ENCODE data around the gene TMEM62.
"Not testable (repeated sequence)": the region's sequence is repeated elsewhere in the genome, so short reads cannot be mapped to it uniquely, and the experiment has no call there.

TMEM62 gene

GRCh38 chr15:43194795-43195194, 61.4 kb downstream of the TMEM62 start:
- no peaks in the 10 kb centered on the region for H3K9me3 ChIP-seq (ENCODE audit: insufficient read depth, low read length)
- no peak overlapping the region for H3K4me3 ChIP-seq (ENCODE audit: low read length)
- peaks cover 19% of the 10 kb centered on the region for H3K4me1 ChIP-seq (ENCODE audit: low read length)
- H2AFZ ChIP-seq (ENCODE audit: low read depth, low read length): no peak overlapping the region
- peaks cover 36% of the 10 kb centered on the region for H3K36me3 ChIP-seq (replicated peaks; ENCODE audit: low read depth, low read length)
- no peaks in the 10 kb centered on the region for H3K27me3 ChIP-seq (ENCODE audit: low read depth, low read length)
- H3K79me2 ChIP-seq (ENCODE audit: low read length): no peaks in the 10 kb centered on the region
- H3K9ac ChIP-seq (ENCODE audit: low read length): no peak overlapping the region
- H3K4me2 ChIP-seq (ENCODE audit: low read length): no peak overlapping the region
- TF ChIP-seq, protein P1, sequence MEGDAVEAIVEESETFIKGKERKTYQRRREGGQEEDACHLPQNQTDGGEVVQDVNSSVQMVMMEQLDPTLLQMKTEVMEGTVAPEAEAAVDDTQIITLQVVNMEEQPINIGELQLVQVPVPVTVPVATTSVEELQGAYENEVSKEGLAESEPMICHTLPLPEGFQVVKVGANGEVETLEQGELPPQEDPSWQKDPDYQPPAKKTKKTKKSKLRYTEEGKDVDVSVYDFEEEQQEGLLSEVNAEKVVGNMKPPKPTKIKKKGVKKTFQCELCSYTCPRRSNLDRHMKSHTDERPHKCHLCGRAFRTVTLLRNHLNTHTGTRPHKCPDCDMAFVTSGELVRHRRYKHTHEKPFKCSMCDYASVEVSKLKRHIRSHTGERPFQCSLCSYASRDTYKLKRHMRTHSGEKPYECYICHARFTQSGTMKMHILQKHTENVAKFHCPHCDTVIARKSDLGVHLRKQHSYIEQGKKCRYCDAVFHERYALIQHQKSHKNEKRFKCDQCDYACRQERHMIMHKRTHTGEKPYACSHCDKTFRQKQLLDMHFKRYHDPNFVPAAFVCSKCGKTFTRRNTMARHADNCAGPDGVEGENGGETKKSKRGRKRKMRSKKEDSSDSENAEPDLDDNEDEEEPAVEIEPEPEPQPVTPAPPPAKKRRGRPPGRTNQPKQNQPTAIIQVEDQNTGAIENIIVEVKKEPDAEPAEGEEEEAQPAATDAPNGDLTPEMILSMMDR (IDR thresholded peaks at IDR 0.05; ENCODE audit: low read depth, low read length): no peak
- no peak for TF ChIP-seq EZH2phosphoT487 (IDR thresholded peaks at IDR 0.05; ENCODE audit: low read depth)
- H3K27ac ChIP-seq (ENCODE audit: low read length): no peak overlapping the region
- no peaks in the 10 kb centered on the region for H4K20me1 ChIP-seq (ENCODE audit: insufficient read depth, low read length)

- Histone ChIP-seq H3K79me2 (ENCODE audit: low read length) (no peaks in the 10 kb centered on the region), H3K27me3 (ENCODE audit: low read depth, low read length) (no peaks in the 10 kb centered on the region), H3K36me3 (replicated peaks; ENCODE audit: low read depth, low read length) (peaks cover 26% of the 10 kb centered on the region), H3K9me3 (ENCODE audit: insufficient read depth, low read length) (no peaks in the 10 kb centered on the region), H3K4me2 (ENCODE audit: low read length) (no peak overlapping the region), H3K9ac (ENCODE audit: low read length) (no peak overlapping the region), H3K27ac (ENCODE audit: low read length) (no peak overlapping the region), H3K4me1 (ENCODE audit: low read length) (peaks cover 15% of the 10 kb centered on the region), H4K20me1 (ENCODE audit: insufficient read depth, low read length) (no peaks in the 10 kb centered on the region), H3K4me3 (ENCODE audit: low read length) (no peak overlapping the region), H2AFZ (ENCODE audit: low read depth, low read length) (no peak overlapping the region)
- TF ChIP-seq EZH2phosphoT487 (IDR thresholded peaks at IDR 0.05; ENCODE audit: low read depth): no peak
- TF ChIP-seq, protein P1 (IDR thresholded peaks at IDR 0.05; ENCODE audit: low read depth, low read length): no peak
Measured at GRCh38 chr15:43196760-43197548, 63.6 kb downstream of the TMEM62 start.

GRCh38 chr15:43197773-43198172, 64.4 kb downstream of the TMEM62 start:
- H3K27ac ChIP-seq (ENCODE audit: low read length); H3K9me3 ChIP-seq (ENCODE audit: insufficient read depth, low read length); H3K79me2 ChIP-seq (ENCODE audit: low read length); H4K20me1 ChIP-seq (ENCODE audit: insufficient read depth, low read length); H3K4me2 ChIP-seq (ENCODE audit: low read length); H2AFZ ChIP-seq (ENCODE audit: low read depth, low read length); H3K4me3 ChIP-seq (ENCODE audit: low read length); H3K4me1 ChIP-seq (ENCODE audit: low read length); H3K27me3 ChIP-seq (ENCODE audit: low read depth, low read length); H3K9ac ChIP-seq (ENCODE audit: low read length): not testable (repeated sequence)
- peaks cover 21% of the 10 kb centered on the region for H3K36me3 ChIP-seq (replicated peaks; ENCODE audit: low read depth, low read length)

DNA sequence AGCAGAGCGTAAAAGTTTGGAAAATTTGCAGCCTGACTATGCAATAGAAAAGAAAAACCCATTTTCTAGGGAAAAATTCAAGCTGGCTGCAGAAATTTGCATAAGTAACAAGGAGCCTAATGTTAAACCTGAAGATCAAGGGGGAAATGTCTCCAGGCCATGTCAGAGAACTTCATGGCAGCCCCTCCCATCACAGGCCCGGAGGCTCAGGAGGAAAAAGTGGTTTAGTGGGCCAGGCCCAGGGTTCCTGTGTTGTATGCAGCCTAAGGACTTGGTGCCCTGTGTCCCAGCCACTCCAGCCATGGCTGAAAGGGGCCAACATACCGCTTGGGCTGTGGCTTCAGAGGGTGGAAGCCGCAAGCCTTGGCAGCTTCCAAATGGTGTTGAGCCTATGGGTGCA, 65.2 kb downstream of the TMEM62 start:
- H3K4me1 ChIP-seq (ENCODE audit: low read length); H3K27ac ChIP-seq (ENCODE audit: low read length); H3K4me3 ChIP-seq (ENCODE audit: low read length); H3K9ac ChIP-seq (ENCODE audit: low read length); H3K9me3 ChIP-seq (ENCODE audit: insufficient read depth, low read length); H3K27me3 ChIP-seq (ENCODE audit: low read depth, low read length); H2AFZ ChIP-seq (ENCODE audit: low read depth, low read length); H4K20me1 ChIP-seq (ENCODE audit: insufficient read depth, low read length); H3K79me2 ChIP-seq (ENCODE audit: low read length); H3K4me2 ChIP-seq (ENCODE audit: low read length): not testable (repeated sequence)
- peaks cover 15% of the 10 kb centered on the region for H3K36me3 ChIP-seq (replicated peaks; ENCODE audit: low read depth, low read length)

DNA sequence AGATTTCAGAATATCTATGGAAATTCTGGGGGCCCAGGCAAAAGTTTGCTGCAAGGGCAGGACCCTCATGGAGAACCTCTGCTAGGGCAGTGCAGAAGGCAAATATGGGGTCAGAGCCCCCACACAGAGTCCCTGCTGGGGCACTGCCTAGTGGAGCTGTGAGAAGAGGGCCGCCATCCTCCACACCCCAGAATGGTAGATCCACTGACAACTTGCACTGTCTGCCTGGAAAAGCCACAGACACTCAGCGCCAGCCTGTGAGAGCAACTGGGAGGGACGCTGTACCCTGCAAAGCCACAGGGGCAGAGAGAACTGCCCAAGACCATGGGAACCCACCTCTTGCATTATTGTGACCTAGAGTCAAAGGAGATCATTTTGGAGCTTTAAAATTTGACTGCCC, 65.6 kb downstream of the TMEM62 start:
- Histone ChIP-seq H3K4me1 (ENCODE audit: low read length) (peaks cover under 1% of the 10 kb centered on the region; the same call in 1 of the 2 replicates), H3K9ac (ENCODE audit: low read length) (no peak overlapping the region), H3K36me3 (replicated peaks; ENCODE audit: low read depth, low read length) (peaks cover 15% of the 10 kb centered on the region), H2AFZ (ENCODE audit: low read depth, low read length) (no peak overlapping the region), H3K27me3 (ENCODE audit: low read depth, low read length) (no peaks in the 10 kb centered on the region), H3K79me2 (ENCODE audit: low read length) (no peaks in the 10 kb centered on the region), H3K27ac (ENCODE audit: low read length) (no peak overlapping the region), H4K20me1 (ENCODE audit: insufficient read depth, low read length) (no peaks in the 10 kb centered on the region), H3K4me3 (ENCODE audit: low read length) (no peak overlapping the region), H3K9me3 (ENCODE audit: insufficient read depth, low read length) (no peaks in the 10 kb centered on the region), H3K4me2 (ENCODE audit: low read length) (no peak overlapping the region)
- TF ChIP-seq, protein P1 (IDR thresholded peaks at IDR 0.05; ENCODE audit: low read depth, low read length): no peak
- no peak for TF ChIP-seq EZH2phosphoT487 (IDR thresholded peaks at IDR 0.05; ENCODE audit: low read depth)

Data from OCI-LY3 (cell line).